OCI-LY7 (cell line): ENCODE results near the gene VDR.

Experiments
- EZH2phosphoT487 ChIP-seq: fragments of 200-600 bp; sonication (generic); IDR thresholded peaks from 2 replicates; pipeline ENCODE4 v1.6.1; 2018; ENCODE audit warnings: low read depth, borderline replicate concordance, mild to moderate bottlenecking, mixed run types, antibody characterized with exemption, low read length, moderate library complexity, mixed read lengths
- TF ChIP-seq, protein P1 (sequence below): fragments of 200-600 bp; sonication (generic); conservative IDR thresholded peaks from 2 replicates; pipeline ENCODE4 v1.5.1; 2014; ENCODE audit warnings: mild to moderate bottlenecking, antibody characterized with exemption, low read length, moderate library complexity, mixed read lengths

- TF ChIP-seq, protein P1, sequence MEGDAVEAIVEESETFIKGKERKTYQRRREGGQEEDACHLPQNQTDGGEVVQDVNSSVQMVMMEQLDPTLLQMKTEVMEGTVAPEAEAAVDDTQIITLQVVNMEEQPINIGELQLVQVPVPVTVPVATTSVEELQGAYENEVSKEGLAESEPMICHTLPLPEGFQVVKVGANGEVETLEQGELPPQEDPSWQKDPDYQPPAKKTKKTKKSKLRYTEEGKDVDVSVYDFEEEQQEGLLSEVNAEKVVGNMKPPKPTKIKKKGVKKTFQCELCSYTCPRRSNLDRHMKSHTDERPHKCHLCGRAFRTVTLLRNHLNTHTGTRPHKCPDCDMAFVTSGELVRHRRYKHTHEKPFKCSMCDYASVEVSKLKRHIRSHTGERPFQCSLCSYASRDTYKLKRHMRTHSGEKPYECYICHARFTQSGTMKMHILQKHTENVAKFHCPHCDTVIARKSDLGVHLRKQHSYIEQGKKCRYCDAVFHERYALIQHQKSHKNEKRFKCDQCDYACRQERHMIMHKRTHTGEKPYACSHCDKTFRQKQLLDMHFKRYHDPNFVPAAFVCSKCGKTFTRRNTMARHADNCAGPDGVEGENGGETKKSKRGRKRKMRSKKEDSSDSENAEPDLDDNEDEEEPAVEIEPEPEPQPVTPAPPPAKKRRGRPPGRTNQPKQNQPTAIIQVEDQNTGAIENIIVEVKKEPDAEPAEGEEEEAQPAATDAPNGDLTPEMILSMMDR, result no peak
- no peak for TF ChIP-seq EZH2phosphoT487
These were observed 49.3 kb upstream of the VDR start for GRCh38 chr12:47954058-47954457.
